HG03039 (cell line): Measurements from ENCODE around the gene SGCD.
"Not testable (repeated sequence)": the region's sequence is repeated elsewhere in the genome, so short reads cannot be mapped to it uniquely, and the experiment has no call there.

Source experiments
- ATAC-seq: cut with Tn5 transposase; IDR thresholded peaks from one replicate; pipeline ENCODE4 v1.9.1; 2021; ENCODE audit warnings: mild to moderate bottlenecking, moderate library complexity; ENCODE audit not compliant: unreplicated experiment

The SGCD gene

GRCh38 chr5:156617426-156617825 is 290.5 kb downstream of the SGCD start:
- no peak for ATAC-seq

DNA sequence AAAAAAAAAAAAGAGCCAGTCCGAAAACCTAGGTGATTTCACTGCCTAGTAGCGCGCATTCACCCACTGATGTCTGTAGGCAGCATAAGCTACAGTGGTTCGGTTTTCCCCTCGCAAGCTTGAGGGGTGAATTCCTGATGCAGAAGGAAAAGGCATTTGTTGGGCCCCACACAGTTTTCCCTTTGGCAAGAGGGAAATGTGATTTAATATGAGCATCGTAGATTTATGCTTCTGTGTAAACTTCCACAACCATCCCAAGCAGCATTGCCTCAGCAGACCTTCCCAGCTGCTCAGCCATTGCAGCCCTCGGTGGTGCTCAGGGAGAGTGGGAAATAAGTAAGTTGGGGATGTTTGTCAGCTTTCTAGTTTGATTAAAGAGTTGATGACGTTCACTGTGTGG is 291.6 kb downstream of the SGCD start:
- no peak for ATAC-seq

- no peak for ATAC-seq
Observed at GRCh38 chr5:156621719-156622118, 294.8 kb downstream of the SGCD start.

DNA sequence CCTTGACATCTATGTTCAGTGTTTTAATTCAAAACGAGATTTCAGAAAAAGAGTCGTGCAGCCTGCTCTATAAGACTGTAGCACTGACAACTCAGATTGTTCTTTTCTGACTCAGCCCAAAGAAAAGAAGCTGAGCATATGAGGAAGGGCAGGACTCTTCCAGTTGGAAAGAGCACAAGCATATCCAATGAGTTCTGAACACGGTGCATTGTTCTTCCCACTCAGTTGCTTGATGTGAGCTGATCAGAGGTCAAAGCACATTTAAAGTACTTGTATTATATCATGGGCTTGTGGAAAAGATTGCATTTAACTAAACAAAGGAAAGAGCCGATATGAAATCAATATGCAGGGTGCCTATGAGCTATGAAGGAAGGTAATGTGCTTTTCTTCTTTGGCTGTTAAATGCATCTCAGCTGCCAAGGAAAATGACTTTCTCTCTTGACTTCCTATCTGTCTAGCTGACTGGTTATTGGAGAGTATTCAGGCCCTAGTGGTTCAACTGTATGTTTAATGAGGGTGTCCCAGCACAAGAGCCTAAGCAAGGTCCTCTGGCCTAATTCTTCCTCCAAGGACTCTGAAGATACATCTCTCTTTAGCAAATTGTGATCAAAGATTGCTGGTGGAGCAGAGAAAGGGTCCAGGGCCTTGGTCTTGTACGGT is 296.5 kb downstream of the SGCD start:
- ATAC-seq = no peak

DNA sequence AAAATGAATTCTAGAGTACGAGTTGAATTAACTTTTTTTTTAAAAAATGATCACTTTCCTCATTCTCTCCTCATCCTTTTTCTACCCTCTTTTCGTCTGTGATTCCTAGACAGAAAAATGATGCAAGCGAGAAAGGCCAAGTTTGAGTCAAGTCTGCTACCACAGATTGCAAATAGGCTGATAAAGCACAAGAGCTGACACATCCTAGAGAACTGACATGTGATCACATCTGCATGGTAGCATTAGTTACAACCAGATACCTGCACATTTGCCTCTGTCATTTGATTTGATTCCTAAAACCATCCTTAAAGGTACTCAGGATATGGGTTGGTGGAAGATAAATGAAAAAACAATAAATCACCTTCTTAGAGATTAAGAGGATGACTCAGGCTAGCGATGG is 297.7 kb downstream of the SGCD start:
- ATAC-seq = no peak

GRCh38 chr5:156628421-156628820 is 301.5 kb downstream of the SGCD start:
- no peak for ATAC-seq

GRCh38 chr5:156631005-156631404 is 304.0 kb downstream of the SGCD start:
- ATAC-seq = no peak

DNA sequence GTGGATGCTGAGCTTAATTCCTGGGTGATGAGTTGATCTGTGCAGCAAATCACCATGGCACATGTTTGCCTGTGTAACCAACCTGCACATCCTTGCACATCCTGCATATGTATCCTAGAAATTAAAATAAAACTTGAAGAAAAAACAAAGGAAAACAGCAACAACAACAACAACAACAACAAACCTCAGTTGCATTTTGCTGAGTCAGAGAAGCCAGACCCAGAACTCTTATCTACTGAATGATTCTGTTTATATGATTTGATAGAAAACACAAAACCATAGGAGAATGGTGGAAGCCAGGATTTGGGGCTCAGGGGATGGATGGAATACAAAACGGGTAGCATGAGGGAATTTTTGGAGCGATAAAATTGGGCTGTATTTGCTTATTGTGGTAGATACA is 307.3 kb downstream of the SGCD start:
- ATAC-seq = no peak

GRCh38 chr5:156640691-156641241 is 313.8 kb downstream of the SGCD start:
- no peak for ATAC-seq

DNA sequence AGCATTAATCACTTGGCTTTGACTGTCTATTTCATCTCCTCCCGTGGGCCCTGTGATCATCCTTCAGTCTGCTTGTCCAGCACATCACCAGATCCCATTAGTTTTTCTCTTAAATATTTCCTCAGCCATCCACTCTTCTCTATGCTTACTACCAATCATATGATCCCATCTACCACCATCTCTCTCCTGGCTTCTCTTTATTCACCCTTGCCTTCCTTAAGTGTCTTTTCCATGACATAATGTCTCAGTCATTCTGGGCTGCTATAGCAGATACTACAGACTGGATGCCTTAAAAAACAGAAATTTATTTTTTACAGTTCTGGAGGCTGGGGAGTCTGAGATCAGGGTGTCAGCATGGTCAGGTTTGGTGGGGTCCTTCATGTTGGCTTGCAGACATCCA is 314.7 kb downstream of the SGCD start:
- no peak for ATAC-seq

DNA sequence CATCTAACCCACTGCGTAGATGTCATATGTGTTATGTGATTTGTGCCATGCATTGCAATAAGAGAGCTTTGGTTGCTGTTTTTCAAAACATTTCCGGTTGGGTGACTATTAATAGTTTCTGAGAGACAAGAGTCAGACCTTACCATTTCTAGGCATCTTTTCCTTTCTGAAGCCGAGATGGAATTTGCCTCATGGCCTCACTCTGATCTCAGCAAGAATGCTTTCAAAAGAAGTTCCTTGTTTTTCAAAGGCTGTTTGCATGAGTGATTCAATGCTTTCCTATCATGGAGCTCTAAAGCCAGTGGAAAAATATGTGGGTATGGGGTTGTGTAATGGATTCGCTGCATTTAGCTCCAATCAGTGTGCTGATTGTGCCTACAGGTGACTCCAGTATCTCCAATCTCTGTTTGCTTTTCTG is 320.1 kb downstream of the SGCD start:
- no peak for ATAC-seq

DNA sequence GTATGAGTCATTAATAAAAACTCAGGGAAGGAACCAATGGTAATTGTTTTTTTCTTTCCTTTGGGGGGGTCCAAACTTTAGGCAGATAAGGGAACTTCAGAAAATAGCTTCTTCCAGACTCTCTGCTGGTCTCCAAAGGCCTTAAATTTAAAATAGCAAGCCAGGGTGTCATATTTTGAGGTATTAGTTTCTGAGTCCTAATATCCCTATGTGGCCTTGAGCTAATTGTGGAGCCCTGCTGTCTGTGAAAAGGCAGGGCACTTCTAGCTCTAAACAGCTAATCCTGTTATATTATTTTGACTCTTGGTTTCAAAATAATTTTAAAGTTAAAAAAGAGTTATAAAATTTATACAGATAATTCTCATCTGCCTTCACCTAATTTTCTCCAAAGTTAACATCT is 327.5 kb downstream of the SGCD start:
- ATAC-seq = no peak

GRCh38 chr5:156655732-156656131 is 328.8 kb downstream of the SGCD start:
- no peak for ATAC-seq

DNA sequence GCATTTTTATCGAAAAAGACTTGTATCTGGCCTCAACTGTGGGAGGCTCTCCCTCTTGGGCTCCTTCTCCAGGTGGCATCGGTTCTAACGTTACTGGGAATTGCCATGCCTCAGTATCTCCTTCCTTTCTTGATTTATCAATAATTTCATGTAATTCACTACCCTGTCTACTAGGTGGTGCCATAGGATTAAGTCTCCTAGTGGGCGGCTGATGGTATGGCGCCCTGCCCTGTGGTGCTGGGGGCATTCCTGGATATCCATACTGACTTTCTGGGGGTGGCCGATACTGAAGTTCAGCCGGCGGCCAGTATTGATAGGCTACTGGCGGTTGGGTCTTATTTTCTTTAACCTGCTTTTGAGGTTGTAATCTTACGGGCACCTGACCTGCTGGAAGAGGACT is 337.9 kb downstream of the SGCD start:
- ATAC-seq = not testable (repeated sequence)

- ATAC-seq = not testable (repeated sequence)
Observed at GRCh38 chr5:156666686-156667085, 339.7 kb downstream of the SGCD start.

DNA sequence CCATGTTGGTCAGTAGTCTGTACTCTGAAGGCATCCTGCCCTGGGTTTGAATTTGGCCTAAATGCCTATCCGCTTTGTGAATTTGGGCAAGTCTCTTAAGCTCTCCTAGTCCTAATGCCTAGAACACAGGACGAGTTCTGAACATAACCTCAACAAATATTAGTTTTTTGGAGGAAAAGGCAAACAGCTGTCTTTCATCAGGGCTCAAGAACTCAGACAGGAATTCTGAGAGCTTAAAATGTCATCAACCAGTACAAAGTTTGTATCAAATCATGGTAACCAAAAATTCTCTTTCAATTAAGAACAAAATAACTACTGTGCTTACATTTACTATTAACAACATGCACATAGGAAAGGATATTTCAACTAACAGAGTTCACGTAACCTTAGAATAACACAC is 340.7 kb downstream of the SGCD start:
- no peak for ATAC-seq

DNA sequence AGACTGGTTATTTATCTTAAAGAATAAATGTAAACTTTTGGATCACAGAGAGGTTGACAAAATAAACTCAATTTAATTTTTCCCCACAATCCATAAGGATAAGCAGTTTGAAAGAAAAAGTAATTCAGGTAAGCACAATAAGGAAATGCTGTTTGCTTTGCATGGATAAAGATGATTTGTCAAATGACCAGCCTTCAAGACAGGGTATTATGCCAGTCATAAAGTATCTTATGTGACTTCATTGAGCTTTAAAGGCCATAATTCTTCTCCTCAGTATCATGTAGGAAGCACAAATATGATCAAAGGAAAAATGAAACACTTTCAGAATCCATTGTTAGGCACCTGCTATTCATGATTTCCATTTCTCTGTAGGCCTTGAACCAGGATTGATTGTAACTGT is 342.5 kb downstream of the SGCD start:
- no peak for ATAC-seq

GRCh38 chr5:156670615-156671014 is 343.7 kb downstream of the SGCD start:
- ATAC-seq = no peak

- ATAC-seq = no peak
Observed at GRCh38 chr5:156675395-156675794, 348.4 kb downstream of the SGCD start.

GRCh38 chr5:156677963-156678362 is 351.0 kb downstream of the SGCD start:
- no peak for ATAC-seq

DNA sequence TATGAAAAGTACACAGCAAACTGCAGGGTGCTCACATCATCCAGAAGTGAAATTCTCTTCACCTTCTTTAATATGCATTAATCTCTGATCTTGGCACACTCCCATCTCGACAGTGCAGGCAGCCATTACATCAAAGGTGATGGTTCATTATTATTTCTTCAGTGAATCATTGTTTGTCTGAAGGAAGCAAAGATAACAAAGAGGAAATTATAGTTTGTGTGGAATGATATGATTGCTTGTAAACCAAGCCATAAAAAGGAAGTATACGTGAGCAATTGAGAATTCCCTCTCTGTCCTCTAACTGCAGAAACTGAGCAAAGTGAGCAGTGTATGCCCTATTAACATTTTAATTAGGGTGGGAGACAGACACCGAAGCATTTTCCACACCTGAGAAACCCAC is 351.5 kb downstream of the SGCD start:
- ATAC-seq = no peak

DNA sequence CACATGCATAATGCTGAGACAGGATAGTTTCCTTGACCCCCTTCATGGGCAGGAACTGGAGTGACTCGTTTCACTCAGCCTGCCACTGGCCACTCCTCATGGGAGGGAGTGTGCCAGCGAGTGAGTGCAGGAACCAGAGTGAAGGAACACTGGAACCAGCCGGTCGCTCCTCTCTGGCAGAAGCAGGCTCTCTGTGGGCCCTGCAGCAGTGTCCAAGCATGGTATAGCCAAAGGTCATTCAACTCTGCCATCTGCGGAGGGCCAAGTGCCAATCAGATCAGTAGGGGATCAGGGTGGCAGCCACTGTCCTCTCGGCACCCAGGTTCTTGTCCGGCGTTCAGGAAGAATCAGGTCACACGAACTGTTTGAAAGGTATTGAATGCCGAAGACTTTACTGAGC is 353.9 kb downstream of the SGCD start:
- no peak for ATAC-seq

DNA sequence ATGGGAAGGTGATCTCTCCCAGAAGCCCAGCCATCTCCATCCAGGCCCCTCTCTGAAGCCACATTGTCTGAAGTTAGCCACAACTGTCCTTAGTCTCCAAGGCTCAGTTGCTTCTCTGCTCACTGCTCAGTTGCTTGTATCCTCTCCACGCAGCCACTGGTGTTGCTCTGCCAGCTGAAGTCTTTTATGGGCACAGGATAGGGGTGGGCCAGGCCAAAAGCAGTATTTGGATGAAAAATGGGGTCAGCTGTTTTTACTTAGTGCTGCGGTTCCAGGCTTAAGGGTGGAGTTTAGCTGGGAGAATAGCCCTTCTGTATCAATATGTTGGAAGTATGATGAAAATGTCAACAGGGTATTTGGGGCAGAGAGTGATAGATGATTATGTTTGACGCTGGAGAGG is 354.3 kb downstream of the SGCD start:
- no peak for ATAC-seq
